GM18508 (cell line): ENCODE measurements around the gene LRWD1.
A peak's percentile ranks its signal among the peaks of the same experiment; 100 is the strongest.
"Not testable (repeated sequence)": the region's sequence is repeated elsewhere in the genome, so short reads cannot be mapped to it uniquely, and the experiment has no call there.

ENCODE experiments used
- ATAC-seq: cut with Tn5 transposase; IDR thresholded peaks from one replicate; pipeline ENCODE4 v1.9.1; 2021; ENCODE audit warnings: moderate number of reproducible peaks; ENCODE audit not compliant: insufficient read depth, unreplicated experiment

LRWD1 gene

GRCh38 chr7:102467581-102468477 lies 3.0 kb downstream of the LRWD1 start:
- no peak for ATAC-seq

GRCh38 chr7:102468478-102469350 lies 3.9 kb downstream of the LRWD1 start:
- no peak for ATAC-seq

GRCh38 chr7:102469351-102469971 lies 4.7 kb downstream of the LRWD1 start:
- ATAC-seq: no peak

GRCh38 chr7:102469972-102470825 lies 5.4 kb downstream of the LRWD1 start:
- no peak for ATAC-seq

- ATAC-seq: no peak
These were observed 7.0 kb downstream of the LRWD1 start for GRCh38 chr7:102471791-102472125.

- no peak for ATAC-seq
These were observed 7.6 kb downstream of the LRWD1 start for GRCh38 chr7:102472126-102473041.

- ATAC-seq: no peak
These were observed 8.6 kb downstream of the LRWD1 start for GRCh38 chr7:102473271-102473991.

GRCh38 chr7:102474116-102474515 lies 9.3 kb downstream of the LRWD1 start:
- ATAC-seq: not testable (repeated sequence)

GRCh38 chr7:102474736-102475435 lies 10.1 kb downstream of the LRWD1 start:
- not testable (repeated sequence) for ATAC-seq

GRCh38 chr7:102478314-102479208 lies 13.8 kb downstream of the LRWD1 start, which contains the start of gene POLR2J:
POLR2J (minus strand) TSS chr7:102478922; CDS start chr7:102478860, 62 bp downstream.
- ATAC-seq: peak; percentile 72

GRCh38 chr7:102479209-102479584 lies 14.4 kb downstream of the LRWD1 start:
- ATAC-seq: not testable (repeated sequence)

- ATAC-seq: not testable (repeated sequence)
These were observed 15.3 kb downstream of the LRWD1 start for GRCh38 chr7:102479982-102480637.

GRCh38 chr7:102481962-102482361 lies 17.2 kb downstream of the LRWD1 start:
- ATAC-seq: not testable (repeated sequence)

- ATAC-seq: not testable (repeated sequence)
These were observed 19.5 kb downstream of the LRWD1 start for GRCh38 chr7:102484317-102484716.

- ATAC-seq: not testable (repeated sequence)
These were observed 25.8 kb downstream of the LRWD1 start for GRCh38 chr7:102490529-102491075.
